GM18867 (cell line): ENCODE results near the gene TSPAN15.

ENCODE experiments used
- ATAC-seq: cut with Tn5 transposase; IDR thresholded peaks from one replicate; pipeline ENCODE4 v1.9.1; 2021; ENCODE audit warnings: mild to moderate bottlenecking, moderate library complexity; ENCODE audit not compliant: unreplicated experiment

TSPAN15 gene

GRCh38 chr10:69451209-69451783 is at the start of gene TSPAN15:
TSS of gene TSPAN15 (plus strand) at chr10:69451465. CDS start at chr10:69451595, 130 bp downstream.
- ATAC-seq = peak; percentile 89

GRCh38 chr10:69402386-69402785 is 48.9 kb upstream of the TSPAN15 start:
- no peak for ATAC-seq

GRCh38 chr10:69403066-69403465 is 48.2 kb upstream of the TSPAN15 start:
- no peak for ATAC-seq

GRCh38 chr10:69403519-69403918 is 47.7 kb upstream of the TSPAN15 start:
- ATAC-seq = no peak

GRCh38 chr10:69404786-69405185 is 46.5 kb upstream of the TSPAN15 start:
- ATAC-seq = no peak

GRCh38 chr10:69405221-69405620 is 46.0 kb upstream of the TSPAN15 start:
- ATAC-seq = no peak

GRCh38 chr10:69406302-69406811 is 44.9 kb upstream of the TSPAN15 start:
- ATAC-seq = no peak

GRCh38 chr10:69406816-69407580 is 44.3 kb upstream of the TSPAN15 start:
- no peak for ATAC-seq

- no peak for ATAC-seq
These were observed 43.5 kb upstream of the TSPAN15 start for GRCh38 chr10:69407621-69408301.

- peak; percentile 89 for ATAC-seq
These were observed 42.7 kb upstream of the TSPAN15 start for GRCh38 chr10:69408318-69409175.

GRCh38 chr10:69409176-69409495 is 42.1 kb upstream of the TSPAN15 start:
- no peak for ATAC-seq

- ATAC-seq = no peak
These were observed 41.3 kb upstream of the TSPAN15 start for GRCh38 chr10:69409968-69410367.

- no peak for ATAC-seq
These were observed 40.8 kb upstream of the TSPAN15 start for GRCh38 chr10:69410487-69410886.

- ATAC-seq = no peak
These were observed 39.8 kb upstream of the TSPAN15 start for GRCh38 chr10:69411476-69411875.

GRCh38 chr10:69412232-69412790 is 39.0 kb upstream of the TSPAN15 start:
- ATAC-seq = no peak

- no peak for ATAC-seq
These were observed 37.9 kb upstream of the TSPAN15 start for GRCh38 chr10:69413221-69413865.

GRCh38 chr10:69414036-69415018 is 36.9 kb upstream of the TSPAN15 start:
- no peak for ATAC-seq

GRCh38 chr10:69415049-69415448 is 36.2 kb upstream of the TSPAN15 start:
- ATAC-seq = no peak

GRCh38 chr10:69415951-69416350 is 35.3 kb upstream of the TSPAN15 start:
- no peak for ATAC-seq
